ENCODE measurements around the gene EPS15. TPM values are rescaled to one million over a fixed set of nuclear protein-coding genes. Genes with fewer than 3 reads are reported as not detected.

Gene EPS15
- total RNA-seq, 3 donors from 2014 or later: 50.0 to 85.5 (median 54.0) TPM

- no peak for TF ChIP-seq CTCF (IDR thresholded peaks at IDR 0.05)
- intact Hi-C loops (cut with DNase I, micrococcal nuclease): no loop called here
- Histone ChIP-seq H3K36me3 (ENCODE audit: low read depth) (no peaks in the 10 kb centered on the region), H3K4me3 (no peak overlapping the region), H3K9me3 (no peaks in the 10 kb centered on the region), H3K4me1 (ENCODE audit: low read depth) (peaks cover 3% of the 10 kb centered on the region)
- DNase-seq: no peak
- no peak for ATAC-seq
These were observed 23.3 kb upstream of the EPS15 start for GRCh38 chr1:51542158-51542953.

GRCh38 chr1:51541313-51542050, 22.4 kb upstream of the EPS15 start:
- Histone ChIP-seq H3K4me3 (no peak overlapping the region), H3K9me3 (no peaks in the 10 kb centered on the region), H3K36me3 (ENCODE audit: low read depth) (no peaks in the 10 kb centered on the region), H3K4me1 (ENCODE audit: low read depth) (peaks cover 3% of the 10 kb centered on the region)
- peak; percentile 74 for ATAC-seq
- DNase-seq: no peak
- TF ChIP-seq CTCF (IDR thresholded peaks at IDR 0.05): no peak
- intact Hi-C loops (cut with DNase I, micrococcal nuclease): no loop called here

GRCh38 chr1:51537568-51537967, 18.5 kb upstream of the EPS15 start:
- no peaks in the 10 kb centered on the region for H3K36me3 ChIP-seq (ENCODE audit: low read depth)
- peaks cover 8% of the 10 kb centered on the region for H3K4me1 ChIP-seq (ENCODE audit: low read depth)
- no peaks in the 10 kb centered on the region for H3K9me3 ChIP-seq
- DNase-seq: no peak
- no peak for TF ChIP-seq CTCF (IDR thresholded peaks at IDR 0.05)
- H3K4me3 ChIP-seq: no peak overlapping the region
- intact Hi-C loops (cut with DNase I, micrococcal nuclease): no loop called here
- ATAC-seq: no peak

- Histone ChIP-seq H3K36me3 (ENCODE audit: low read depth) (no peaks in the 10 kb centered on the region), H3K4me1 (ENCODE audit: low read depth) (peaks cover 5% of the 10 kb centered on the region), H3K9me3 (no peaks in the 10 kb centered on the region), H3K4me3 (no peak overlapping the region)
- ATAC-seq (peak; percentile 68), DNase-seq (peak in 1 of 3 donors; percentile 79)
- peak; percentile 50 for TF ChIP-seq CTCF (IDR thresholded peaks at IDR 0.05)
- intact Hi-C loops (cut with DNase I, micrococcal nuclease): no loop called here
These were observed 16.0 kb upstream of the EPS15 start for GRCh38 chr1:51535006-51535592.

- ATAC-seq: no peak
These were observed 15.4 kb upstream of the EPS15 start for GRCh38 chr1:51534447-51534846.

More at GRCh38 chr1:51534447-51534846, 15.4 kb upstream of the EPS15 start:
- TF ChIP-seq CTCF (IDR thresholded peaks at IDR 0.05): no peak
- intact Hi-C loops (cut with DNase I, micrococcal nuclease): no loop called here
- H3K36me3 ChIP-seq (ENCODE audit: low read depth): no peaks in the 10 kb centered on the region
- peaks cover 5% of the 10 kb centered on the region for H3K4me1 ChIP-seq (ENCODE audit: low read depth)
- no peak overlapping the region for H3K4me3 ChIP-seq
- H3K9me3 ChIP-seq: no peaks in the 10 kb centered on the region
- no peak for DNase-seq

Measured in mucosa of descending colon (tissue), 3 donors.